ENCODE measurements around the gene CA5A.
"Not testable (repeated sequence)": the region's sequence is repeated elsewhere in the genome, so short reads cannot be mapped to it uniquely, and the experiment has no call there.

DNA sequence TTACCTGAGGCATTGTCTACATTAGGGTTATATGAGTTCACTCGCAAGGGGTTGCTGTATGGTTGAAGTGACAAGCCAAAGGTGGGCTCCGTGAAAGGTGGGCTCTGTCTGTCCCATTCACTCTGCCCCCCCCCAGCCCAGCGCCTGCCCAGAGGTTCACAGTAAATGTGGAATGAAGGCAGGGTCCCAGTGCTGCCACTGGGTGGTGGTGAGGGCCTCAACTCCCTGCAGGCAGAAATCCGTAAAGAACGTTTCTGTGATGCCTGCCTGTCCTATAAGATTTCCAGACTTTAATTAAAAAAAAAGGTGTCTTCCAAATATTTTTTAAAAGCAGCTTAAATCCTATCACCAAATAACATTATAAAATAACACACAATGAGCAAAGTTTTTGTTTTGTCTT is 31.4 kb downstream of the CA5A start:
- not testable (repeated sequence) for TF ChIP-seq PAX8 (CRISPR knock-in tag; IDR thresholded peaks at IDR 0.05; ENCODE audit: borderline replicate concordance); POLR2A (IDR thresholded peaks at IDR 0.05; ENCODE audit: insufficient read depth in 1 of 2, low read depth in 2 of 2, low read length in 2 of 2); SETDB1 (CRISPR knock-in tag; IDR thresholded peaks at IDR 0.05; ENCODE audit: borderline replicate concordance); IKZF1 (IDR thresholded peaks at IDR 0.05); ZNF3 (CRISPR knock-in tag; IDR thresholded peaks at IDR 0.05); ZNF274 (CRISPR knock-in tag; IDR thresholded peaks at IDR 0.05)
